Ishikawa (cell line): Measurements from ENCODE around the gene RPL28.
A peak's percentile ranks its signal among the peaks of the same experiment; 100 is the strongest.

ENCODE experiments used
- CEBPB ChIP-seq: IDR thresholded peaks from 2 replicates; pipeline ENCODE4 v1.6.1; 2012
- CREB1 ChIP-seq: IDR thresholded peaks from 2 replicates; pipeline ENCODE4 v1.6.1; 2012; ENCODE audit warnings: low read depth
- EGR1 ChIP-seq: IDR thresholded peaks from 2 replicates; pipeline ENCODE4 v1.6.1; 2012
- EP300 ChIP-seq: IDR thresholded peaks from 2 replicates; pipeline ENCODE4 v1.6.1; 2012; ENCODE audit warnings: borderline replicate concordance
- FOXM1 ChIP-seq: IDR thresholded peaks from 2 replicates; pipeline ENCODE4 v1.6.1; 2012; ENCODE audit warnings: low read depth, borderline replicate concordance
- NFIC ChIP-seq: IDR thresholded peaks from 2 replicates; pipeline ENCODE4 v1.6.1; 2012
- RAD21 ChIP-seq: IDR thresholded peaks from 2 replicates; pipeline ENCODE4 v1.6.1; 2012; ENCODE audit warnings: low read depth
- TAF1 ChIP-seq: IDR thresholded peaks from 2 replicates; pipeline ENCODE4 v1.6.1; 2012; ENCODE audit warnings: low read depth, mild to moderate bottlenecking
- TCF12 ChIP-seq: IDR thresholded peaks from 2 replicates; pipeline ENCODE4 v1.6.1; 2012; ENCODE audit warnings: low read depth
- TEAD4 ChIP-seq: IDR thresholded peaks from 2 replicates; pipeline ENCODE4 v1.6.1; 2012
- YY1 ChIP-seq: IDR thresholded peaks from 2 replicates; pipeline ENCODE4 v1.6.1; 2012; ENCODE audit warnings: low read depth
- ZBTB7A ChIP-seq: IDR thresholded peaks from 2 replicates; pipeline ENCODE4 v1.6.1; 2012; ENCODE audit warnings: low read depth
- TF ChIP-seq, protein P1 (sequence below): IDR thresholded peaks from 2 replicates; pipeline ENCODE4 v1.6.1; 2012
- TF ChIP-seq, protein P2 (sequence below): IDR thresholded peaks from 2 replicates; pipeline ENCODE4 v1.6.1; 2012
- TF ChIP-seq, protein P3 (sequence below): IDR thresholded peaks from 2 replicates; pipeline ENCODE4 v1.6.1; 2012; ENCODE audit warnings: low read depth, mild to moderate bottlenecking

RPL28 gene

DNA sequence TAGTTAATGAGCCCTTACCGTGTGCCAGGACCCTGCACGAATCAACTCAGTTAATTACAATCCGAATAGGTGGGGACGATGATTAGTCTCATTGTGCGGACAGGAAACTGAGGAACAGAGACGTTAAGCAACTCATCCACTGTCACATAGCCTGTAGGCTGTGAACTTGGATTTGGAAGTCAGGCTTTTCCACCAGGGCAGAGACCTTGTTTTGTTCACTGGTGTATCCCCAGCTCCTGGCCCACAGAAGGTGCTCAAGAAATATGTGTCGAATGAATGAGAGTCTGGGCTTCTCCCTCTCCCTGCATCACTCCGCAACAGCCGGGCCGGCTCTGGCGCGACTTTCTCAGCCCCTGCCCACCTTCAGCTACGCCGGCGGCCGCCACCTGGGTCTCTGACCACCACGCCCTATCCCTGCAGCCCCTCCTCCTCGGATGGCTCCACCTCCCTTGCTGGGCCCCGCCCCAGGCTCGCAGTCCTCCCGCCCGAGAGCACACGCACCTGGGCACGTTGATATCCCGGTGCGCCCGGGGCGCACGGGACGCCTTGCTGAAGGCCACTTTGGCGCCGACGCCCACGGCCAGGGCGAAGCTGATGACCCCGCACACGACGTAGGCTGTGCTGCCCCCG is 56.1 kb downstream of the RPL28 start:
- TF ChIP-seq YY1, result no peak
- TF ChIP-seq ZBTB7A, result 0 out of 2 replicates have a peak, but pooled peaks have one; percentile 37
- TF ChIP-seq, protein P1, sequence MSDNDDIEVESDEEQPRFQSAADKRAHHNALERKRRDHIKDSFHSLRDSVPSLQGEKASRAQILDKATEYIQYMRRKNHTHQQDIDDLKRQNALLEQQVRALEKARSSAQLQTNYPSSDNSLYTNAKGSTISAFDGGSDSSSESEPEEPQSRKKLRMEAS, result 0 out of 2 replicates have a peak, but pooled peaks have one; percentile 56

DNA sequence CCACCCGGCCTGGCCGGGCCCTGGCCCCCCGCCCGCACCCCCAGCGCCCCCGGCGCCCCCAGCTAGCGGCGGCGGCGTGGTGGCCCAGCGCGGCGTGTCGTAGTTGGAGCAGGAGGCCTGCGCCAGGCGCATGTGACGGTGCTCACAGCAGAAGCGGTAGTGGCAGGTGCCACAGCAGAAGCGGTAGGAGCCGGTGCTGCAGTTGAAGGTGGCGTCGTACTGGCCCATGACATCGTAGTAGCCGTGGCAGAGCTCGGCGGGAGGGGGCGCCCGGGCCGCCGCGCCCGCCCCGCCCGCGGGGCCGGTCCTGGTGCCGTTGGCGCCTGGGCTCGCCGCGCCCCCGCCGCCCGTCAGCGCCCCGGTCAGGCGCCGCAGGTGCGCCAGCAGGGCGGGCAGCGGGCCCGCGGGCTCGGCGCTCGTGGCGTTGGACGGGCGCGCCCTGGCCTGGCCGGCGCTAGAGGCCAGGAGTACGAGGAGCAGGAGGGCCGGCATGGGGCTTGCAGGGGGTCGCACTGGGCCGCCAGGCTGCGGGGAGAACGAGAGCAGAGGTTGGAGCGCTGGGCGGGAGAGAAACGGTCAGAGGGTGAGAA is 56.7 kb downstream of the RPL28 start:
- no peak for TF ChIP-seq EP300
- no peak for TF ChIP-seq TAF1
- TF ChIP-seq, protein P1, result peak; percentile 37; the same call in 1 of the 2 replicates

DNA sequence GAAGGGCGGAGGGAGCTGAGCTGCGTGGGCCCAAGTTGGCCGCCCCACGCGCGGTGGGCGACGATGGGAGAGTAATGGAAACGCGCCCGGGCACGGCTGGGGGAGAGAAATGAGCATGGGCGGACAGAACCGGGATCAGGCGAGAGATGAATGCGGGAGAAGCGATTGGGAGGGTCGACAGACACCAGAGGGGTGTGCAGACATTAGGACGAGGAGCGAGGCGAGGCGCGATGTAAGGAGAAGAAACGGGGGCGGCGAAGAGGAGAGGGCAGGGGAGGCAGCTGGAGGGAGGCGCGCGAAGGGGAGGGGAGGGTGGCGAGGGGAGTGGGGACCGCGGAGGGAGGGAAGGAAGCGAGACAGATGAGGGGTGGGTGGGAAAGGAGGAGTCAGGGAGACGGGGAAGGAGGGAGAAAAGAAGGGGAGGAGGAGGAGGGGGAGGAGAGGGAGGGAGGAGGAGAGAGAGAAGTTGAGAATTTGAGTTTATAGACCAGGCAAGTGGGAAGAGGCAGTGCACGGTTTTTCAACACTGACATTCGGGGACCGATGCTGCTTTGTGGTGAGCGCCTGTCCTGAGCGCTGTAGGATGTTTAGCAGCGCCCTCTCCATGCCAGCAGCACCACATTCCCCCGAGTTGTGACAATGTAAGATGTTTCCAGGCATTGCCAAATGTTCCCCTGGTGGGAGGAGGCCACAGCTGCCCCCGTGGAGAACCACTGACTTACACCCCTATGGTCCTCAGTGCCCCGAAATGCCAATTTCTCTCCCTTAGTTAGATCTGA is 57.5 kb downstream of the RPL28 start, which contains the start of gene SHISA7:
TSS of gene SHISA7 (minus strand) at position 256 of the 779 bp plus-strand sequence. CDS start 437 bp downstream, outside the sequence.
- no peak for TF ChIP-seq EGR1
- TF ChIP-seq, protein P2, sequence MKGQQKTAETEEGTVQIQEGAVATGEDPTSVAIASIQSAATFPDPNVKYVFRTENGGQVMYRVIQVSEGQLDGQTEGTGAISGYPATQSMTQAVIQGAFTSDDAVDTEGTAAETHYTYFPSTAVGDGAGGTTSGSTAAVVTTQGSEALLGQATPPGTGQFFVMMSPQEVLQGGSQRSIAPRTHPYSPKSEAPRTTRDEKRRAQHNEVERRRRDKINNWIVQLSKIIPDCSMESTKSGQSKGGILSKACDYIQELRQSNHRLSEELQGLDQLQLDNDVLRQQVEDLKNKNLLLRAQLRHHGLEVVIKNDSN, result no peak
- TF ChIP-seq TAF1, result no peak
- TF ChIP-seq ZBTB7A, result no peak
- no peak for TF ChIP-seq EP300
- no peak for TF ChIP-seq CREB1
- no peak for TF ChIP-seq NFIC
- TF ChIP-seq, protein P1, result no peak
- no peak for TF ChIP-seq RAD21
- TF ChIP-seq TEAD4, result no peak
- no peak for TF ChIP-seq TCF12
- TF ChIP-seq, protein P3, sequence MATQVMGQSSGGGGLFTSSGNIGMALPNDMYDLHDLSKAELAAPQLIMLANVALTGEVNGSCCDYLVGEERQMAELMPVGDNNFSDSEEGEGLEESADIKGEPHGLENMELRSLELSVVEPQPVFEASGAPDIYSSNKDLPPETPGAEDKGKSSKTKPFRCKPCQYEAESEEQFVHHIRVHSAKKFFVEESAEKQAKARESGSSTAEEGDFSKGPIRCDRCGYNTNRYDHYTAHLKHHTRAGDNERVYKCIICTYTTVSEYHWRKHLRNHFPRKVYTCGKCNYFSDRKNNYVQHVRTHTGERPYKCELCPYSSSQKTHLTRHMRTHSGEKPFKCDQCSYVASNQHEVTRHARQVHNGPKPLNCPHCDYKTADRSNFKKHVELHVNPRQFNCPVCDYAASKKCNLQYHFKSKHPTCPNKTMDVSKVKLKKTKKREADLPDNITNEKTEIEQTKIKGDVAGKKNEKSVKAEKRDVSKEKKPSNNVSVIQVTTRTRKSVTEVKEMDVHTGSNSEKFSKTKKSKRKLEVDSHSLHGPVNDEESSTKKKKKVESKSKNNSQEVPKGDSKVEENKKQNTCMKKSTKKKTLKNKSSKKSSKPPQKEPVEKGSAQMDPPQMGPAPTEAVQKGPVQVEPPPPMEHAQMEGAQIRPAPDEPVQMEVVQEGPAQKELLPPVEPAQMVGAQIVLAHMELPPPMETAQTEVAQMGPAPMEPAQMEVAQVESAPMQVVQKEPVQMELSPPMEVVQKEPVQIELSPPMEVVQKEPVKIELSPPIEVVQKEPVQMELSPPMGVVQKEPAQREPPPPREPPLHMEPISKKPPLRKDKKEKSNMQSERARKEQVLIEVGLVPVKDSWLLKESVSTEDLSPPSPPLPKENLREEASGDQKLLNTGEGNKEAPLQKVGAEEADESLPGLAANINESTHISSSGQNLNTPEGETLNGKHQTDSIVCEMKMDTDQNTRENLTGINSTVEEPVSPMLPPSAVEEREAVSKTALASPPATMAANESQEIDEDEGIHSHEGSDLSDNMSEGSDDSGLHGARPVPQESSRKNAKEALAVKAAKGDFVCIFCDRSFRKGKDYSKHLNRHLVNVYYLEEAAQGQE, result no peak
- no peak for TF ChIP-seq CEBPB
- no peak for TF ChIP-seq YY1
- no peak for TF ChIP-seq FOXM1

DNA sequence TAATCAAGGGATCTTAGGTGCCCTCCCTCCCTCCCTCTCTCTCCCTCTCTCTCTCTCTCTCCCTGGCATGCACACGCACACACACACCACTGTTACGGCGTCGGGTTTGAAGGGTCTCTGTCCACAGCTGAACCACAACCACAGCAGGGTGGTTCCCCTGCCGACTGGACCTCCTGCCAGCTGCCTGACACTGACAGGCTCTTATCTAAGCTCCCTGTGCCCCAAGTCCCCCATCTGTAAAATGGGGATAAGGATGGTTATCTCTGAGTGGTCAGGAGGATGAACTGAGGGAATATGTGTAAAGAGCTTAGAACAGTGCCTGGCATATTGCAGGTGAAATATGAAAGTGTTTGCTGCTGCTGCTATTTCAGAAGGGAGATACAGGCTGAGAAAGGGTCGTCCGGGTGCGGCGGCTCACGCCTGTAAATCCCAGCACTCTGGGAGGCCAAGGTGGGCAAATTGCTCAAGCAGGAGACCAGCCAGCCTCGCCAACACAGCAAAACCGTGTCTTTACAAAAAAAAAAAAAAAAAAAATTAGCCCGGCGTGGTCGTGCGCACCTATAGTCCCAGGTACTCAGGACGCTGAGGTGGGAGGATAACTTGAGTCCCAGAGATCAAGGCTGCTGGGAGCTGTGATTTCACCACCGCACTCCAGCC is 58.2 kb downstream of the RPL28 start:
- TF ChIP-seq ZBTB7A (no peak), EGR1 (no peak), CREB1 (no peak), EP300 (no peak), RAD21 (no peak), TAF1 (no peak), FOXM1 (no peak)
- TF ChIP-seq, protein P3, result no peak
- TF ChIP-seq, protein P1, result no peak

DNA sequence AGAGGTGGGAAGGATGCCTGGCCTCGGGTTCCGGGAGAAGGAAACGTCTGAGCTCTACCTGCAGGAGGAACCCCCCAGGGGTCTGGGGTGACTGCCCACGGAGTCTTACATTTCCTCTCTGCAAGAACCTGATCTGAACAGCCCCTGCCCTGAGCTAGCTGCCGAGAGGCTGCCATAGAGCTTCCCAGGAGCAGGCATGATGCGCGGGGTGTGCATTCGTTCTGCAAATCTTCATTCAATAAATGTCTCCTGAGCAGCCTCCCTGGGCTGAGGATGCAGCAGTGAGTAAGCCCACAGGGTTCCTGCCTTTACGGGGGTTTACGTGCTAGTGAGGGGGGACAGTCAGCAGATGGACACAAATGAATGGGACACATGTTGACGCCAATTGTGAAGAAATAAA is 58.9 kb downstream of the RPL28 start:
- TF ChIP-seq, protein P3, result no peak
- no peak for TF ChIP-seq TCF12
- TF ChIP-seq FOXM1, result no peak
- TF ChIP-seq CREB1, result no peak
- no peak for TF ChIP-seq CEBPB
- no peak for TF ChIP-seq ZBTB7A
- TF ChIP-seq, protein P2, result no peak
